SW480 (cell line): ENCODE measurements around the gene SLC2A13.
"Not testable (repeated sequence)": the region's sequence is repeated elsewhere in the genome, so short reads cannot be mapped to it uniquely, and the experiment has no call there.

Experiments
- DNase-seq: peaks from one replicate; pipeline ENCODE4 v3.0.0-alpha.2; 2016; ENCODE audit warnings: low spot score

Gene SLC2A13

GRCh38 chr12:40034712-40035111, 71.2 kb downstream of the SLC2A13 start:
- DNase-seq, result no peak

GRCh38 chr12:40034156-40034555, 71.7 kb downstream of the SLC2A13 start:
- DNase-seq, result no peak

GRCh38 chr12:40033242-40033630, 72.6 kb downstream of the SLC2A13 start:
- no peak for DNase-seq

- no peak for DNase-seq
Observed at GRCh38 chr12:40032433-40033241, 73.2 kb downstream of the SLC2A13 start.

GRCh38 chr12:40031965-40032364, 73.9 kb downstream of the SLC2A13 start:
- DNase-seq, result no peak

GRCh38 chr12:40030970-40031369, 74.9 kb downstream of the SLC2A13 start:
- not testable (repeated sequence) for DNase-seq

- no peak for DNase-seq
Observed at GRCh38 chr12:40028296-40028695, 77.6 kb downstream of the SLC2A13 start.

GRCh38 chr12:40022850-40023249, 83.0 kb downstream of the SLC2A13 start:
- DNase-seq, result no peak

GRCh38 chr12:40020261-40020691, 85.6 kb downstream of the SLC2A13 start:
- no peak for DNase-seq

- DNase-seq, result no peak
Observed at GRCh38 chr12:40017488-40017887, 88.4 kb downstream of the SLC2A13 start.

- no peak for DNase-seq
Observed at GRCh38 chr12:40016980-40017379, 88.9 kb downstream of the SLC2A13 start.

GRCh38 chr12:40015881-40016280, 90.0 kb downstream of the SLC2A13 start:
- DNase-seq, result no peak

- peak; percentile 4 for DNase-seq
Observed at GRCh38 chr12:40015345-40015744, 90.5 kb downstream of the SLC2A13 start.

GRCh38 chr12:40013847-40014246, 92.0 kb downstream of the SLC2A13 start:
- DNase-seq, result no peak

- DNase-seq, result no peak
Observed at GRCh38 chr12:40013292-40013691, 92.6 kb downstream of the SLC2A13 start.

GRCh38 chr12:40012711-40013110, 93.2 kb downstream of the SLC2A13 start:
- DNase-seq, result no peak

- DNase-seq, result no peak
Observed at GRCh38 chr12:40011775-40012129, 94.1 kb downstream of the SLC2A13 start.

- peak; percentile 39 for DNase-seq
Observed at GRCh38 chr12:40010899-40011774, 94.7 kb downstream of the SLC2A13 start.

- no peak for DNase-seq
Observed at GRCh38 chr12:40002178-40003169, 103.4 kb downstream of the SLC2A13 start.

- no peak for DNase-seq
Observed at GRCh38 chr12:40001406-40001805, 104.5 kb downstream of the SLC2A13 start.

- no peak for DNase-seq
Observed at GRCh38 chr12:40000884-40001283, 105.0 kb downstream of the SLC2A13 start.

- no peak for DNase-seq
Observed at GRCh38 chr12:39993268-39993667, 112.6 kb downstream of the SLC2A13 start.
